Measurements from ENCODE around the gene PPDPF. TPM values are rescaled to one million over a fixed set of nuclear protein-coding genes. Genes with fewer than 3 reads are reported as not detected.

PPDPF gene
- total and polyA plus RNA-seq, 2 of the 8 experiments (the other 6 are each of a cell fraction or from before 2014, with no cell fraction given): 30.5 to 138 TPM

DNA sequence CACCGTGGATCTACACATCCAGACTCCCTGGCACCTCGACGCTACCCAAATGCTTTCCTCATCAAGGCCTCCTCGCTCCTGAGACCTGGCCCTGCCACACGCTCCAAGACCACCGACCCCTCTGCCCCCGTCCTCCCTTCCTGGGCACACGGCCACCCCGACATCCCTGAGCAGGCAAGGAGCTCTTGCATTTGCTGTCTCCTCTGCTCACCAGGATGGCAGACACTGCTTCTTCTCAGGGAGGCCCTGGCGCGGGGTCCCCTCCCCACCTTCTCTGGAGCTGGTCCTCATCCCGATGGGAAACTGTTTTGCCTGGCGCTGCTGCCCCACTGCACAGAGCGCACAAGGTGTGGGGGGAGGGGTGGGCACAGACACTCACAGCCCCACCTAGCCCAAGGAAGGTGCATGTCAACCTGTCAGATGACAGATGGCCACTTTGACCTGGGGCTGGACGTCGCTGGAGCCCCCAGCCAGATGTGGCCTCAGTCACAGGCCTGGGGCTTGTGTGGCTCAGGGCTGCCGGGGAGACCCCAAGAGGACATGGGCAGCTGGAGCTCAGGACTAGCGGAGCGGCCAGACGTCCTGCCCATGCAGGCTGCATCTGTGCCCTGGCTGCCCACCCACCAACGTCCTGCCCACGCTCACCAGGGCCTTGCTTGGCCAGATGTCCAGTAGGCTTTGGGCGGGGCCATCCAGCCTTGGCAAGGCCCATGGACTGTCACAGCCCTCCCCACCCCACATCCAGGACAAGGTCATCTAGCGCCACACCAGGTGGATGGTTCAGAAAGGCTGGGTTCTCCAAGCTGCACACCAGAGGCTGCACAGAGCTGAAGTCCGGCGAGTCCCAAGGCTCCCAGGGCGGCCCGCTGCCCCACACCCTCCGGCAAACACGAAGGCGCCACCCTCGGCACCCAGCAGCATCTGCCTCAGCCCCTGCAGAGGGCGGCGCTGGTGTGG, 41.9 kb upstream of the PPDPF start (continued):
- TF ChIP-seq CHD7 (IDR thresholded peaks at IDR 0.05; ENCODE audit: insufficient replicate concordance, low read length) (no peak), EP300 (IDR thresholded peaks at IDR 0.05; ENCODE audit: borderline replicate concordance in 1 of 2, low read depth in 2 of 2, low read length in 2 of 2) (no peak), KDM1A (IDR thresholded peaks at IDR 0.05; ENCODE audit: borderline replicate concordance, low read length) (no peak), MAFK (IDR thresholded peaks at IDR 0.05; ENCODE audit: low read depth, low read length) (no peak), CBX5 (IDR thresholded peaks at IDR 0.05; ENCODE audit: low read depth, low read length) (no peak), NANOG (IDR thresholded peaks at IDR 0.05; ENCODE audit: insufficient read depth, low read depth, low read length, poor library complexity, severe bottlenecking) (no peak), EGR1 (IDR thresholded peaks at IDR 0.05; ENCODE audit: borderline replicate concordance, low read depth, low read length) (no peak), CHD1 (IDR thresholded peaks at IDR 0.05; ENCODE audit: low read depth, low read length) (no peak), KDM4A (IDR thresholded peaks at IDR 0.05; ENCODE audit: low read depth, low read length, severe bottlenecking) (no peak)

Measured in H1 (cell line).